Fibroblast of lung (primary cell): Measurements from ENCODE around the gene AATK.

Experiments used
- EZH2 ChIP-seq: IDR thresholded peaks from 2 replicates; pipeline ENCODE4 v1.5.1; 2012; ENCODE audit warnings: low read length, control low read depth, mild to moderate bottlenecking; ENCODE audit errors: missing control alignments
- TF ChIP-seq, protein P1 (sequence below), 2 donors: IDR thresholded peaks in 1 of 2; conservative IDR thresholded peaks in 1 of 2; 1 replicate in 1 of 2; 2 replicates in 1 of 2; pipeline ENCODE4 v1.5.1; 2011 to 2012; ENCODE audit warnings: low read length in 2 of 2, control low read depth in 1 of 2, inconsistent platforms in 1 of 2, low read depth in 1 of 2, mild to moderate bottlenecking in 1 of 2

DNA sequence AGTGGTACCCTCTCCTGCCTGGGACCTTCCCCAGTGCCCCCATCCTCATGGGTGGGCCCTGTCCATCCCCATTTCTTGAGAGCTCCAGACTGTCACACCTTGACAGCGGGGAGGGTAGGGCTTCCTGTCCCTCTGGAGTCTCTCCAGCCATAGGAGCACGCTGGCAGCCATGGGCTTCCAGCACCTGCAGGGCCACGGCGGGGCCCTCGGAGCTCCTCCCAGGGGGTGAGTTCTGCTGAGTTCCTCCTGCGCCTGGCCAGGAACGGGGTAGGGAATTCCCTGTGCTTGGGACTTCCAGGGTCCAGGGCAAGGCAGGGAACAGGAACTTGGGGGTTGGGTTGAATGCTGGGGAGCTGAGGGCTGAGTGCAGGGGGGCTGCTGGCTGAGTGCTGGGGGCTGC lies 23.0 kb upstream of the AATK start:
- TF ChIP-seq EZH2: no peak
- TF ChIP-seq, protein P1, sequence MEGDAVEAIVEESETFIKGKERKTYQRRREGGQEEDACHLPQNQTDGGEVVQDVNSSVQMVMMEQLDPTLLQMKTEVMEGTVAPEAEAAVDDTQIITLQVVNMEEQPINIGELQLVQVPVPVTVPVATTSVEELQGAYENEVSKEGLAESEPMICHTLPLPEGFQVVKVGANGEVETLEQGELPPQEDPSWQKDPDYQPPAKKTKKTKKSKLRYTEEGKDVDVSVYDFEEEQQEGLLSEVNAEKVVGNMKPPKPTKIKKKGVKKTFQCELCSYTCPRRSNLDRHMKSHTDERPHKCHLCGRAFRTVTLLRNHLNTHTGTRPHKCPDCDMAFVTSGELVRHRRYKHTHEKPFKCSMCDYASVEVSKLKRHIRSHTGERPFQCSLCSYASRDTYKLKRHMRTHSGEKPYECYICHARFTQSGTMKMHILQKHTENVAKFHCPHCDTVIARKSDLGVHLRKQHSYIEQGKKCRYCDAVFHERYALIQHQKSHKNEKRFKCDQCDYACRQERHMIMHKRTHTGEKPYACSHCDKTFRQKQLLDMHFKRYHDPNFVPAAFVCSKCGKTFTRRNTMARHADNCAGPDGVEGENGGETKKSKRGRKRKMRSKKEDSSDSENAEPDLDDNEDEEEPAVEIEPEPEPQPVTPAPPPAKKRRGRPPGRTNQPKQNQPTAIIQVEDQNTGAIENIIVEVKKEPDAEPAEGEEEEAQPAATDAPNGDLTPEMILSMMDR (conservative IDR thresholded peaks at IDR 0.05 in 1 of 2, IDR thresholded peaks at IDR 0.05 in 1 of 2; ENCODE audit: low read depth in 1 of 2, low read length in 2 of 2): no peak
